ENCODE data around the gene GATD1.

GATD1 gene

GRCh38 chr11:811446-812245 is 34.4 kb upstream of the GATD1 start:
- DNase-seq (ENCODE audit: low spot score): no peak
- no peak for TF ChIP-seq CTCF (IDR thresholded peaks at IDR 0.05; ENCODE audit: extremely low read depth, missing control alignments)

GRCh38 chr11:810040-810567 is 32.8 kb upstream of the GATD1 start:
- no peak for TF ChIP-seq CTCF (IDR thresholded peaks at IDR 0.05; ENCODE audit: extremely low read depth, missing control alignments)
- no peak for DNase-seq (ENCODE audit: low spot score)

- DNase-seq (ENCODE audit: low spot score): peak; percentile 99
- no peak for TF ChIP-seq CTCF (IDR thresholded peaks at IDR 0.05; ENCODE audit: extremely low read depth, missing control alignments)
Observed at GRCh38 chr11:809287-810039, 32.2 kb upstream of the GATD1 start, which contains the start of gene RPLP2. TSS of gene RPLP2 (plus strand) at chr11:809967. CDS start at chr11:810235, 268 bp downstream.

GRCh38 chr11:808427-809286 is 31.4 kb upstream of the GATD1 start:
- no peak for TF ChIP-seq CTCF (IDR thresholded peaks at IDR 0.05; ENCODE audit: extremely low read depth, missing control alignments)
- DNase-seq (ENCODE audit: low spot score): no peak

GRCh38 chr11:804599-804964 is 27.3 kb upstream of the GATD1 start:
- no peak for DNase-seq (ENCODE audit: low spot score)
- TF ChIP-seq CTCF (IDR thresholded peaks at IDR 0.05; ENCODE audit: extremely low read depth, missing control alignments): no peak

- no peak for TF ChIP-seq CTCF (IDR thresholded peaks at IDR 0.05; ENCODE audit: extremely low read depth, missing control alignments)
- DNase-seq (ENCODE audit: low spot score): no peak
Observed at GRCh38 chr11:803770-804598, 26.7 kb upstream of the GATD1 start.
